Ammon's horn (tissue), 1 donor: Measurements from ENCODE around the gene MOK.
"Not testable (repeated sequence)": the region's sequence is repeated elsewhere in the genome, so short reads cannot be mapped to it uniquely, and the experiment has no call there.

Experiments
- DNase-seq: peaks from one replicate; pipeline ENCODE4 v3.0.0-alpha.2; 2016; ENCODE audit warnings: low spot score

The MOK gene

GRCh38 chr14:102304611-102305506, at the start of gene MOK:
Gene MOK (minus strand): TSS chr14:102305164. CDS start chr14:102304968, 196 bp downstream.
- DNase-seq, result peak; percentile 98

GRCh38 chr14:102353126-102353619, 48.2 kb upstream of the MOK start:
- DNase-seq, result no peak

- peak; percentile 44 for DNase-seq
Measured at GRCh38 chr14:102352213-102352612, 47.2 kb upstream of the MOK start.

GRCh38 chr14:102351593-102351992, 46.6 kb upstream of the MOK start:
- DNase-seq, result not testable (repeated sequence)

GRCh38 chr14:102351023-102351422, 46.1 kb upstream of the MOK start:
- no peak for DNase-seq

GRCh38 chr14:102348376-102348775, 43.4 kb upstream of the MOK start:
- no peak for DNase-seq

GRCh38 chr14:102346645-102347044, 41.7 kb upstream of the MOK start:
- DNase-seq, result no peak

- DNase-seq, result no peak
Measured at GRCh38 chr14:102345232-102345631, 40.3 kb upstream of the MOK start.

GRCh38 chr14:102344485-102344884, 39.5 kb upstream of the MOK start:
- DNase-seq, result peak; percentile 95

- DNase-seq, result no peak
Measured at GRCh38 chr14:102344084-102344483, 39.1 kb upstream of the MOK start.

- no peak for DNase-seq
Measured at GRCh38 chr14:102342238-102342637, 37.3 kb upstream of the MOK start.

GRCh38 chr14:102341566-102341965, 36.6 kb upstream of the MOK start:
- no peak for DNase-seq

GRCh38 chr14:102338724-102339123, 33.8 kb upstream of the MOK start:
- no peak for DNase-seq

- DNase-seq, result no peak
Measured at GRCh38 chr14:102335163-102335562, 30.2 kb upstream of the MOK start.

- no peak for DNase-seq
Measured at GRCh38 chr14:102333795-102334705, 29.1 kb upstream of the MOK start.

GRCh38 chr14:102333390-102333789, 28.4 kb upstream of the MOK start:
- no peak for DNase-seq

GRCh38 chr14:102330806-102331205, 25.8 kb upstream of the MOK start:
- no peak for DNase-seq

GRCh38 chr14:102329381-102329780, 24.4 kb upstream of the MOK start:
- not testable (repeated sequence) for DNase-seq

GRCh38 chr14:102326583-102326982, 21.6 kb upstream of the MOK start:
- DNase-seq, result no peak

- no peak for DNase-seq
Measured at GRCh38 chr14:102325791-102326345, 20.9 kb upstream of the MOK start.

- peak; percentile 90 for DNase-seq
Measured at GRCh38 chr14:102323102-102323501, 18.1 kb upstream of the MOK start.
